ENCODE results near the gene LAMA2.

Gene LAMA2

GRCh38 chr6:129493354-129493902 lies 610.5 kb downstream of the LAMA2 start:
- TF ChIP-seq CTCF (IDR thresholded peaks at IDR 0.05; ENCODE audit: low read depth, low read length), result no peak
- H3K4me3 ChIP-seq (ENCODE audit: low read depth, low read length), result no peak overlapping the region

GRCh38 chr6:129494099-129494498 lies 611.2 kb downstream of the LAMA2 start:
- TF ChIP-seq CTCF (IDR thresholded peaks at IDR 0.05; ENCODE audit: low read depth, low read length), result no peak

GRCh38 chr6:129494586-129494985 lies 611.6 kb downstream of the LAMA2 start:
- TF ChIP-seq CTCF (IDR thresholded peaks at IDR 0.05; ENCODE audit: low read depth, low read length), result no peak
- H3K4me3 ChIP-seq (ENCODE audit: low read depth, low read length), result no peak overlapping the region

More at GRCh38 chr6:129494099-129494498, 611.2 kb downstream of the LAMA2 start:
- H3K4me3 ChIP-seq (ENCODE audit: low read depth, low read length), result no peak overlapping the region

GRCh38 chr6:129495652-129496051 lies 612.7 kb downstream of the LAMA2 start:
- H3K4me3 ChIP-seq (ENCODE audit: low read depth, low read length), result no peak overlapping the region
- no peak for TF ChIP-seq CTCF (IDR thresholded peaks at IDR 0.05; ENCODE audit: low read depth, low read length)

GRCh38 chr6:129497481-129498441 lies 614.8 kb downstream of the LAMA2 start:
- TF ChIP-seq CTCF (IDR thresholded peaks at IDR 0.05; ENCODE audit: low read depth, low read length), result no peak
- H3K4me3 ChIP-seq (ENCODE audit: low read depth, low read length), result no peak overlapping the region

- no peak for TF ChIP-seq CTCF (IDR thresholded peaks at IDR 0.05; ENCODE audit: low read depth, low read length)
- H3K4me3 ChIP-seq (ENCODE audit: low read depth, low read length), result no peak overlapping the region
These were observed 615.6 kb downstream of the LAMA2 start for GRCh38 chr6:129498541-129498940.
